GM12878 (cell line): ENCODE measurements around the gene MAPKAP1. TPM values are rescaled to one million over a fixed set of nuclear protein-coding genes. Genes with fewer than 3 reads are reported as not detected.

Experiments
- ATAC-seq: fragments of 200-7000 bp; cut with Tn5 transposase; 3 replicates; pipeline ENCODE4 v1.9.1; 2020; ENCODE audit warnings: mild to moderate bottlenecking, moderate library complexity
- BruUV-seq: library from RNA; stranded (reverse); fragments of 400-500 nt; replicated peaks from 2 replicates; lab custom pipeline; 2021; lab: Mats Ljungman, UMichigan
- CTCF ChIA-PET: fragments of 300-600 bp; sonication (Branson Sonifier 250); formaldehyde crosslinking; extraction: SDS; loops from one replicate; lab custom pipeline; 2021; ENCODE audit warnings: inconsistent platforms; lab: Yijun Ruan, JAX
- POLR2A ChIA-PET: fragments of 350-600 bp; formaldehyde crosslinking; extraction: SDS; loops from one replicate; lab custom pipeline; 2021; ENCODE audit warnings: inconsistent platforms; lab: Charles Lee
- RAD21 ChIA-PET: fragments of 300-600 bp; sonication (Branson Sonifier 250); formaldehyde crosslinking; loops from one replicate; lab custom pipeline; 2023; ENCODE audit warnings: antibody characterized with exemption; ENCODE audit not compliant: unreplicated experiment; lab: Charles Lee
- SMC1A ChIA-PET: fragments of 300-600 bp; sonication (Branson Sonifier 250); formaldehyde crosslinking; loops from one replicate; lab custom pipeline; 2023; ENCODE audit not compliant: unreplicated experiment, uncharacterized antibody; lab: Charles Lee
- DNase-seq: peaks from one replicate; pipeline ENCODE4 v3.0.0-alpha.2; 2011; ENCODE audit warnings: low read depth, low spot score
- FAIRE-seq: peaks from 3 replicates; lab custom pipeline; 2011; peaks lifted over from hg19 to GRCh38; lab: Jason Lieb, UNC
- H2AFZ ChIP-seq: 2 replicates; pipeline ENCODE4 v1.6.0; 2011; ENCODE audit warnings: low read depth, low read length, control low read depth; ENCODE audit not compliant: control insufficient read depth
- H3K27ac ChIP-seq: 2 replicates; pipeline ENCODE4 v1.5.1; 2011; ENCODE audit warnings: control low read depth; ENCODE audit not compliant: control insufficient read depth, insufficient read depth
- H3K27me3 ChIP-seq, 2 experiments: replicated peaks in 1 of 2; 2 replicates each; pipeline versions ENCODE4 v1.6.0 to v1.6.1; 2011; ENCODE audit warnings: low read length in 1 of 2; ENCODE audit not compliant: control insufficient read depth in 2 of 2, insufficient read depth in 2 of 2
- H3K36me3 ChIP-seq, 2 experiments: 2 replicates each; pipeline ENCODE4 v1.5.1; 2011; ENCODE audit warnings: low read length in 1 of 2; ENCODE audit not compliant: control insufficient read depth in 2 of 2, insufficient read depth in 2 of 2
- H3K4me1 ChIP-seq: 2 replicates; pipeline ENCODE4 v1.6.1; 2011; ENCODE audit warnings: mild to moderate bottlenecking, low read length, moderate library complexity, mixed read lengths; ENCODE audit not compliant: control insufficient read depth, insufficient read depth
- H3K4me2 ChIP-seq: 2 replicates; pipeline ENCODE4 v1.6.0; 2011; ENCODE audit warnings: control low read depth; ENCODE audit not compliant: control insufficient read depth, insufficient read depth
- H3K4me3 ChIP-seq: fragments of 200-600 bp; sonication (generic); 2 replicates; pipeline ENCODE4 v1.5.1; 2016
- H3K79me2 ChIP-seq: 2 replicates; pipeline ENCODE4 v1.6.0; 2011; ENCODE audit warnings: low read length; ENCODE audit not compliant: control insufficient read depth, insufficient read depth
- H3K9ac ChIP-seq: 2 replicates; pipeline ENCODE4 v1.8.0; 2011; ENCODE audit warnings: low read length, control low read depth, mixed read lengths; ENCODE audit not compliant: control insufficient read depth, insufficient read depth
- H3K9me3 ChIP-seq: replicated peaks from 3 replicates; pipeline ENCODE4 v1.5.1; 2011; ENCODE audit warnings: mild to moderate bottlenecking, low read length; ENCODE audit not compliant: control insufficient read depth, insufficient read depth
- H4K20me1 ChIP-seq: 2 replicates; pipeline ENCODE4 v1.6.0; 2011; ENCODE audit not compliant: control insufficient read depth, insufficient read depth
- CBX3 ChIP-seq: fragments of 200-600 bp; sonication (generic); IDR thresholded peaks from 2 replicates; pipeline ENCODE4 v1.6.1; 2016; ENCODE audit warnings: low read depth, borderline replicate concordance
- CBX5 ChIP-seq: sonication (generic); IDR thresholded peaks from 2 replicates; pipeline ENCODE4 v1.6.1; 2016; ENCODE audit warnings: low read depth, moderate library complexity, mild to moderate bottlenecking, inconsistent platforms
- EZH2 ChIP-seq: IDR thresholded peaks from 2 replicates; pipeline ENCODE4 v1.6.1; 2012; ENCODE audit warnings: low read depth, mild to moderate bottlenecking, control low read depth, inconsistent platforms, low read length, borderline replicate concordance; ENCODE audit not compliant: control insufficient read depth
- FOS ChIP-seq: IDR thresholded peaks from 3 replicates; pipeline ENCODE4 v1.6.1; 2011; ENCODE audit warnings: borderline replicate concordance; ENCODE audit not compliant: insufficient read length; ENCODE audit errors: extremely low read depth
- GATAD2B ChIP-seq: fragments of 450-650 bp; conservative IDR thresholded peaks from 2 replicates; pipeline ENCODE4 v1.6.1; 2017; ENCODE audit warnings: low read depth, mild to moderate bottlenecking, moderate library complexity
- MTA2 ChIP-seq: fragments of 450-650 bp; IDR thresholded peaks from 2 replicates; pipeline ENCODE4 v1.6.1; 2016; ENCODE audit warnings: low read depth, mild to moderate bottlenecking, moderate library complexity
- NRF1 ChIP-seq: conservative IDR thresholded peaks from 2 replicates; pipeline ENCODE4 v1.6.1; 2011; ENCODE audit warnings: mild to moderate bottlenecking, low read depth, low read length, improper control_type of control experiment
- WGBS: methylation state at CpG from one replicate; pipeline ENCODE4 v1.1.6; 2016; ENCODE audit warnings: low lambda C conversion rate; ENCODE audit not compliant: insufficient replicate concordance, insufficient coverage; ENCODE audit errors: missing lambda C conversion rate; 5-methylcytosine and 5-hydroxymethylcytosine counted together
- in situ Hi-C: fragments of 300-500 bp; cut with MboI; formaldehyde crosslinking; loops from 9 replicates; pipeline ENCODE4 v1.14.3; 2018; ENCODE audit warnings: mixed read lengths
- intact Hi-C: fragments of 100-400 bp; cut with micrococcal nuclease; formaldehyde crosslinking; loops from one replicate; pipeline ENCODE4 v1.14.2; 2022; ENCODE audit not compliant: unreplicated experiment
- polyA plus RNA-seq, 11 experiments: library from polyadenylated mRNA; depleted of rRNA in 4 of 11; unstranded in 6 of 11; stranded (reverse) in 5 of 11; fragments of >200 nt; fragmentation: Nextera tagmentation in 4 of 11; fragmentation: Illumina TruSeq in 1 of 11; extraction: Ambion mirVana in 4 of 11; extraction: Trizol in 1 of 11; gene quantifications; 1 replicate in 1 of 11; 2 replicates in 10 of 11; pipeline versions ENCODE4 v1.2.1 to v1.2.3, GENCODE V29; 2011 to 2016; ENCODE audit warnings: inconsistent platforms in 2 of 11, missing spikeins in 2 of 11, low read depth in 1 of 11
- total RNA-seq, 4 experiments: library from RNA; depleted of rRNA in 3 of 4; stranded (reverse); fragments of >200 nt in 3 of 4; fragmentation: Illumina TruSeq in 1 of 4; extraction: Trizol in 1 of 4; gene quantifications; 2 replicates each; pipeline versions ENCODE4 v1.2.1 to v1.2.3, GENCODE V29; 2013 to 2021
- TF ChIP-seq, protein P1 (sequence below): fragments of 450-650 bp; conservative IDR thresholded peaks from 2 replicates; pipeline ENCODE4 v1.6.1; 2017; ENCODE audit warnings: mild to moderate bottlenecking, moderate library complexity
- TF ChIP-seq, protein P2 (sequence below): fragments of 450-650 bp; IDR thresholded peaks from 2 replicates; pipeline ENCODE4 v1.6.1; 2017; ENCODE audit warnings: antibody characterized with exemption, mild to moderate bottlenecking, moderate library complexity
- TF ChIP-seq, protein P3 (sequence below): IDR thresholded peaks from 2 replicates; pipeline ENCODE4 v1.6.1; 2012; ENCODE audit warnings: mild to moderate bottlenecking, low read depth, low read length
- TF ChIP-seq, protein P4 (sequence below): fragments of 450-650 bp; IDR thresholded peaks from 2 replicates; pipeline ENCODE4 v1.6.1; 2017; ENCODE audit warnings: mild to moderate bottlenecking

The MAPKAP1 gene
- total and polyA plus RNA-seq, 10 of the 15 experiments (the other 5 are each of a cell fraction or from before 2014, with no cell fraction given): 5.1 to 188 (median 105) TPM

GRCh38 chr9:125650271-125650737 is 56.7 kb downstream of the MAPKAP1 start:
- ChIA-PET POLR2A (interaction anchor here (0.5 to 9.7 kb wide), 13 partner anchors 9 to 409 kb away, joined by 3 to 105 read pairs (median 5); partner anchors contain the start of genes HSPA5 and MAPKAP1), CTCF (interaction anchor here (0.9 to 2.6 kb wide), 10 partner anchors 11 to 108 kb away, joined by 3 to 11 read pairs (median 4); no protein-coding TSS in a partner anchor), RAD21 (interaction anchor here (0.8 to 10.9 kb wide), 22 partner anchors 8 to 243 kb away, joined by 3 to 237 read pairs (median 4); partner anchors contain the start of gene MAPKAP1), SMC1A (interaction anchor here (0.7 to 10.6 kb wide), 18 partner anchors 9 to 268 kb away, joined by 3 to 251 read pairs (median 4); partner anchors contain the start of gene MAPKAP1)
- Histone ChIP-seq H3K4me2 (peak overlapping the region; percentile 76), H3K27ac (peak overlapping the region; percentile 95), H3K9ac (peak overlapping the region; percentile 61), H3K9me3 (no peaks in the 10 kb centered on the region; the same call in 2 of the 3 replicates), H2AFZ (no peak overlapping the region), H3K4me1 (peaks cover 59% of the 10 kb centered on the region), H3K4me3 (peak overlapping the region; percentile 53; the same call in 1 of the 2 replicates), H3K36me3 (peaks cover 2 to 3% of the 10 kb centered on the region in 2 experiments; a peak in 3 of 4 replicates), H3K27me3 (no peaks in the 10 kb centered on the region), H3K79me2 (peaks cover 64% of the 10 kb centered on the region), H4K20me1 (no peaks in the 10 kb centered on the region)
- in situ Hi-C loops: loop anchor here (5.0 kb wide), 1 partner anchor 102 kb away; no protein-coding TSS in a partner anchor
- DNase-seq (peak; percentile 96), ATAC-seq (peak; percentile 84), FAIRE-seq (peak; percentile 54)
- intact Hi-C loops: loop anchor here (1.0 to 5.0 kb wide), 3 partner anchors 18 to 102 kb away; no protein-coding TSS in a partner anchor
- WGBS: 2% methylated on average over 3 of the region's 3 CpGs
- BruUV-seq: no TSS peak
- no peak for TF ChIP-seq NRF1
- no peak for TF ChIP-seq EZH2
- TF ChIP-seq, protein P1, sequence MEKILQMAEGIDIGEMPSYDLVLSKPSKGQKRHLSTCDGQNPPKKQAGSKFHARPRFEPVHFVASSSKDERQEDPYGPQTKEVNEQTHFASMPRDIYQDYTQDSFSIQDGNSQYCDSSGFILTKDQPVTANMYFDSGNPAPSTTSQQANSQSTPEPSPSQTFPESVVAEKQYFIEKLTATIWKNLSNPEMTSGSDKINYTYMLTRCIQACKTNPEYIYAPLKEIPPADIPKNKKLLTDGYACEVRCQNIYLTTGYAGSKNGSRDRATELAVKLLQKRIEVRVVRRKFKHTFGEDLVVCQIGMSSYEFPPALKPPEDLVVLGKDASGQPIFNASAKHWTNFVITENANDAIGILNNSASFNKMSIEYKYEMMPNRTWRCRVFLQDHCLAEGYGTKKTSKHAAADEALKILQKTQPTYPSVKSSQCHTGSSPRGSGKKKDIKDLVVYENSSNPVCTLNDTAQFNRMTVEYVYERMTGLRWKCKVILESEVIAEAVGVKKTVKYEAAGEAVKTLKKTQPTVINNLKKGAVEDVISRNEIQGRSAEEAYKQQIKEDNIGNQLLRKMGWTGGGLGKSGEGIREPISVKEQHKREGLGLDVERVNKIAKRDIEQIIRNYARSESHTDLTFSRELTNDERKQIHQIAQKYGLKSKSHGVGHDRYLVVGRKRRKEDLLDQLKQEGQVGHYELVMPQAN: 0 out of 2 replicates have a peak, but pooled peaks have one; percentile 34
- TF ChIP-seq, protein P2, sequence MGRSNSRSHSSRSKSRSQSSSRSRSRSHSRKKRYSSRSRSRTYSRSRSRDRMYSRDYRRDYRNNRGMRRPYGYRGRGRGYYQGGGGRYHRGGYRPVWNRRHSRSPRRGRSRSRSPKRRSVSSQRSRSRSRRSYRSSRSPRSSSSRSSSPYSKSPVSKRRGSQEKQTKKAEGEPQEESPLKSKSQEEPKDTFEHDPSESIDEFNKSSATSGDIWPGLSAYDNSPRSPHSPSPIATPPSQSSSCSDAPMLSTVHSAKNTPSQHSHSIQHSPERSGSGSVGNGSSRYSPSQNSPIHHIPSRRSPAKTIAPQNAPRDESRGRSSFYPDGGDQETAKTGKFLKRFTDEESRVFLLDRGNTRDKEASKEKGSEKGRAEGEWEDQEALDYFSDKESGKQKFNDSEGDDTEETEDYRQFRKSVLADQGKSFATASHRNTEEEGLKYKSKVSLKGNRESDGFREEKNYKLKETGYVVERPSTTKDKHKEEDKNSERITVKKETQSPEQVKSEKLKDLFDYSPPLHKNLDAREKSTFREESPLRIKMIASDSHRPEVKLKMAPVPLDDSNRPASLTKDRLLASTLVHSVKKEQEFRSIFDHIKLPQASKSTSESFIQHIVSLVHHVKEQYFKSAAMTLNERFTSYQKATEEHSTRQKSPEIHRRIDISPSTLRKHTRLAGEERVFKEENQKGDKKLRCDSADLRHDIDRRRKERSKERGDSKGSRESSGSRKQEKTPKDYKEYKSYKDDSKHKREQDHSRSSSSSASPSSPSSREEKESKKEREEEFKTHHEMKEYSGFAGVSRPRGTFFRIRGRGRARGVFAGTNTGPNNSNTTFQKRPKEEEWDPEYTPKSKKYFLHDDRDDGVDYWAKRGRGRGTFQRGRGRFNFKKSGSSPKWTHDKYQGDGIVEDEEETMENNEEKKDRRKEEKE: no peak
- no peak for TF ChIP-seq CBX3
- peak; percentile 99 for TF ChIP-seq MTA2
- TF ChIP-seq, protein P3, sequence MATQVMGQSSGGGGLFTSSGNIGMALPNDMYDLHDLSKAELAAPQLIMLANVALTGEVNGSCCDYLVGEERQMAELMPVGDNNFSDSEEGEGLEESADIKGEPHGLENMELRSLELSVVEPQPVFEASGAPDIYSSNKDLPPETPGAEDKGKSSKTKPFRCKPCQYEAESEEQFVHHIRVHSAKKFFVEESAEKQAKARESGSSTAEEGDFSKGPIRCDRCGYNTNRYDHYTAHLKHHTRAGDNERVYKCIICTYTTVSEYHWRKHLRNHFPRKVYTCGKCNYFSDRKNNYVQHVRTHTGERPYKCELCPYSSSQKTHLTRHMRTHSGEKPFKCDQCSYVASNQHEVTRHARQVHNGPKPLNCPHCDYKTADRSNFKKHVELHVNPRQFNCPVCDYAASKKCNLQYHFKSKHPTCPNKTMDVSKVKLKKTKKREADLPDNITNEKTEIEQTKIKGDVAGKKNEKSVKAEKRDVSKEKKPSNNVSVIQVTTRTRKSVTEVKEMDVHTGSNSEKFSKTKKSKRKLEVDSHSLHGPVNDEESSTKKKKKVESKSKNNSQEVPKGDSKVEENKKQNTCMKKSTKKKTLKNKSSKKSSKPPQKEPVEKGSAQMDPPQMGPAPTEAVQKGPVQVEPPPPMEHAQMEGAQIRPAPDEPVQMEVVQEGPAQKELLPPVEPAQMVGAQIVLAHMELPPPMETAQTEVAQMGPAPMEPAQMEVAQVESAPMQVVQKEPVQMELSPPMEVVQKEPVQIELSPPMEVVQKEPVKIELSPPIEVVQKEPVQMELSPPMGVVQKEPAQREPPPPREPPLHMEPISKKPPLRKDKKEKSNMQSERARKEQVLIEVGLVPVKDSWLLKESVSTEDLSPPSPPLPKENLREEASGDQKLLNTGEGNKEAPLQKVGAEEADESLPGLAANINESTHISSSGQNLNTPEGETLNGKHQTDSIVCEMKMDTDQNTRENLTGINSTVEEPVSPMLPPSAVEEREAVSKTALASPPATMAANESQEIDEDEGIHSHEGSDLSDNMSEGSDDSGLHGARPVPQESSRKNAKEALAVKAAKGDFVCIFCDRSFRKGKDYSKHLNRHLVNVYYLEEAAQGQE: no peak
- TF ChIP-seq GATAD2B: peak; percentile 73; the same call in 1 of the 2 replicates
- no peak for TF ChIP-seq FOS
- TF ChIP-seq, protein P4, sequence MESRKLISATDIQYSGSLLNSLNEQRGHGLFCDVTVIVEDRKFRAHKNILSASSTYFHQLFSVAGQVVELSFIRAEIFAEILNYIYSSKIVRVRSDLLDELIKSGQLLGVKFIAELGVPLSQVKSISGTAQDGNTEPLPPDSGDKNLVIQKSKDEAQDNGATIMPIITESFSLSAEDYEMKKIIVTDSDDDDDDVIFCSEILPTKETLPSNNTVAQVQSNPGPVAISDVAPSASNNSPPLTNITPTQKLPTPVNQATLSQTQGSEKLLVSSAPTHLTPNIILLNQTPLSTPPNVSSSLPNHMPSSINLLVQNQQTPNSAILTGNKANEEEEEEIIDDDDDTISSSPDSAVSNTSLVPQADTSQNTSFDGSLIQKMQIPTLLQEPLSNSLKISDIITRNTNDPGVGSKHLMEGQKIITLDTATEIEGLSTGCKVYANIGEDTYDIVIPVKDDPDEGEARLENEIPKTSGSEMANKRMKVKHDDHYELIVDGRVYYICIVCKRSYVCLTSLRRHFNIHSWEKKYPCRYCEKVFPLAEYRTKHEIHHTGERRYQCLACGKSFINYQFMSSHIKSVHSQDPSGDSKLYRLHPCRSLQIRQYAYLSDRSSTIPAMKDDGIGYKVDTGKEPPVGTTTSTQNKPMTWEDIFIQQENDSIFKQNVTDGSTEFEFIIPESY: no peak
- peak; percentile 57; the same call in 1 of the 2 replicates for TF ChIP-seq CBX5
